Psoas muscle (tissue), 8 donors: Measurements from ENCODE around the gene INKA2. TPM values are rescaled to one million over a fixed set of nuclear protein-coding genes. Genes with fewer than 3 reads are reported as not detected.

Source experiments
- ATAC-seq, 4 donors: fragments of 200-7000 bp; cut with Tn5 transposase; one replicate each; pipeline ENCODE4 v1.9.1; 2020; ENCODE audit warnings: moderate library complexity in 3 of 4, mild to moderate bottlenecking in 2 of 4
- DNase-seq, 2 donors: peaks; one replicate each; pipeline ENCODE4 v3.0.0-alpha.2; 2020
- H3K27ac ChIP-seq: fragments of 200-600 bp; one replicate; pipeline ENCODE4 v1.8.0; 2022
- H3K27me3 ChIP-seq, 3 donors: fragments of 200-600 bp in 1 of 3; one replicate each; pipeline versions ENCODE4 v1.6.1 to v1.8.0; 2013 to 2022; ENCODE audit warnings: low read length in 2 of 3, mild to moderate bottlenecking in 2 of 3, moderate library complexity in 1 of 3; ENCODE audit not compliant: insufficient read depth in 3 of 3
- H3K36me3 ChIP-seq, 2 donors: fragments of 200-600 bp in 1 of 2; one replicate each; pipeline versions ENCODE4 v1.6.1 to v1.8.0; 2013 to 2022; ENCODE audit warnings: low read depth in 1 of 2, mild to moderate bottlenecking in 1 of 2, moderate library complexity in 1 of 2; ENCODE audit not compliant: insufficient read depth in 1 of 2
- H3K4me1 ChIP-seq: fragments of 200-600 bp; one replicate; pipeline ENCODE4 v1.8.0; 2022
- H3K4me3 ChIP-seq: fragments of 200-600 bp; one replicate; pipeline ENCODE4 v1.8.0; 2022; ENCODE audit warnings: mild to moderate bottlenecking
- H3K9me3 ChIP-seq: fragments of 200-600 bp; one replicate; pipeline ENCODE4 v1.8.0; 2022
- CTCF ChIP-seq: fragments of 200-600 bp; IDR thresholded peaks from one replicate; pipeline ENCODE4 v1.8.0; 2022; ENCODE audit warnings: antibody characterized with exemption
- WGBS, 3 donors: extraction: QIAGEN DNeasy Blood & Tissue Kit; methylation state at CpG; one replicate each; pipeline versions ENCODE4 v1.1.6 to v1.1.7; 2013; 5-methylcytosine and 5-hydroxymethylcytosine counted together
- intact Hi-C, 2 donors: fragments of 100-400 bp; cut with DNase I; formaldehyde crosslinking; loops; one replicate each; pipeline versions ENCODE4 v1.11.0 to v1.14.2; 2022
- polyA plus RNA-seq, 3 donors: library from polyadenylated mRNA; stranded (reverse); fragments of 200-250 nt; gene quantifications; one replicate each; pipeline ENCODE4 v1.2.3, GENCODE V29; 2013
- total RNA-seq, 4 donors: library from RNA; stranded (reverse); fragmentation: NEBNext Ultra II Directional in 2 of 4; extraction: Animal tissue kit (Norgen Biotek cat#: 25700) in 2 of 4; gene quantifications; one replicate each; pipeline versions ENCODE4 v1.2.1 to v1.2.4, GENCODE V29; 2021 to 2023
- donor health status: healthy with polysubstance abuse.
- donor health status: DM: no; HTN: no; CAD: no; lungs with moderate emphysema.
- donor health status: Bipolar disorder and iron deficiency.
- donor health status: healthy.
- donor health status: DM: yes; HTN: yes; CAD: no.
- donor health status: DM: no; HTN: no; CAD: no.
- donor health status: DM: no; HTN: no; CAD: no.
- donor health status: DM: yes; HTN: yes; CAD: no.

Gene INKA2
- total and polyA plus RNA-seq, 7 donors = 1.6 to 15.0 (median 7.4) TPM

- Histone ChIP-seq H3K27ac (peak overlapping the region; percentile 56), H3K9me3 (no peaks in the 10 kb centered on the region), H3K27me3 (no peaks in the 10 kb centered on the region), H3K4me1 (peaks cover 82% of the 10 kb centered on the region), H3K4me3 (no peak overlapping the region), H3K36me3 (peaks cover 0 to 14% of the 10 kb centered on the region in 2 donors)
- 67 to 80% (median 77%) methylated on average over 3 of the region's 3 CpGs for WGBS, 3 donors
- intact Hi-C loops = no loop called here
- TF ChIP-seq CTCF = no peak
- ATAC-seq = no peak
- no peak for DNase-seq
Measured at GRCh38 chr1:111734426-111734825, 4.8 kb downstream of the INKA2 start.

DNA sequence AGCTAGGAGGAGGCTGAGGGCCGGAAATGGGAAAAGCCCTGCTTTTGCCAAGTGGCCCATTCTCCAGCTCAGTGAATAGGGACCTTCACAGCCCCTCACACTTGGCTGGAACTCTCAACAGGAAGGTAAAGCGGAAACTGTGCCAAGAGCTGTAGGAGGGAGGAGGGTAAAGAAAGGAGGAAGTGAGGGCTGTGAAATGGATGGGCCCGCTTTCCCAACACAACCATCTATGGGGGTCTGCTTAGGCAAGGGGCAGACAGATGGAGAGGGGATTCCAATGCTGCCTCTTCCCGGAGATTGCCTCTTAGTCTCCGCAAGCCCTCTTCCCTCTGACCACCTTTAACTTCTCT is 5.2 kb downstream of the INKA2 start:
- Histone ChIP-seq H3K4me1 (peaks cover 87% of the 10 kb centered on the region), H3K27me3 (no peaks in the 10 kb centered on the region), H3K36me3 (peaks cover 0 to 14% of the 10 kb centered on the region in 2 donors), H3K4me3 (no peak overlapping the region), H3K9me3 (no peaks in the 10 kb centered on the region), H3K27ac (peak overlapping the region; percentile 56)
- ATAC-seq = no peak
- DNase-seq = no peak
- 51 to 69% (median 64%) methylated on average over 5 of the region's 5 CpGs for WGBS, 3 donors
- TF ChIP-seq CTCF = no peak
- intact Hi-C loops = no loop called here

GRCh38 chr1:111733183-111733991 is 5.8 kb downstream of the INKA2 start:
- Histone ChIP-seq H3K4me3 (no peak overlapping the region), H3K9me3 (no peaks in the 10 kb centered on the region), H3K36me3 (peaks cover 0 to 14% of the 10 kb centered on the region in 2 donors), H3K4me1 (peaks cover 92% of the 10 kb centered on the region), H3K27ac (peak overlapping the region; percentile 56), H3K27me3 (no peaks in the 10 kb centered on the region)
- intact Hi-C loops = no loop called here
- DNase-seq (peak; percentile 66 to 88), ATAC-seq (peak in 3 of 4 donors; percentile 17 to 44 (median 21))
- 45 to 56% (median 49%) methylated on average over 9 of the region's 9 CpGs for WGBS, 3 donors
- no peak for TF ChIP-seq CTCF

GRCh38 chr1:111732718-111733117 is 6.5 kb downstream of the INKA2 start:
- no peaks in the 10 kb centered on the region for H3K27me3 ChIP-seq
- no peak overlapping the region for H3K4me3 ChIP-seq
- DNase-seq (no peak), ATAC-seq (no peak)
- H3K4me1 ChIP-seq = peaks cover 94% of the 10 kb centered on the region
- intact Hi-C loops = no loop called here
- H3K9me3 ChIP-seq = no peaks in the 10 kb centered on the region
- WGBS, 3 donors = 76 to 88% (median 80%) methylated on average over 7 of the region's 7 CpGs
- peaks cover 0 to 14% of the 10 kb centered on the region in 2 donors for H3K36me3 ChIP-seq
- peak overlapping the region; percentile 56 for H3K27ac ChIP-seq
- no peak for TF ChIP-seq CTCF
